ENCODE data around the gene KIF5B. TPM values are rescaled to one million over a fixed set of nuclear protein-coding genes. Genes with fewer than 3 reads are reported as not detected.
"Not testable (repeated sequence)": the region's sequence is repeated elsewhere in the genome, so short reads cannot be mapped to it uniquely, and the experiment has no call there.

The KIF5B gene
- total and polyA plus RNA-seq, 3 donors from 2014 or later: 49.5 to 122 (median 108) TPM

- 61 to 69% methylated on average over 3 of the region's 3 CpGs for WGBS, 2 donors
Observed at GRCh38 chr10:32103721-32104120, 47.5 kb upstream of the KIF5B start.

GRCh38 chr10:32098566-32099259, 42.5 kb upstream of the KIF5B start:
- not testable (repeated sequence) for H3K27ac ChIP-seq, H3K4me3 ChIP-seq

More at GRCh38 chr10:32103721-32104120, 47.5 kb upstream of the KIF5B start:
- Histone ChIP-seq H3K4me3 (no peak overlapping the region), H3K9me3 (no peaks in the 10 kb centered on the region), H3K4me1 (peaks cover 2% of the 10 kb centered on the region), H3K36me3 (ENCODE audit: low read depth, missing control alignments) (no peaks in the 10 kb centered on the region), H3K27ac (no peak overlapping the region), H3K27me3 (no peaks in the 10 kb centered on the region)
- no peak for DNase-seq
- TF ChIP-seq CTCF (IDR thresholded peaks at IDR 0.05) (no peak), POLR2A (IDR thresholded peaks at IDR 0.05) (no peak)
- intact Hi-C loops (cut with DNase I; ENCODE audit: low total_unique reads): no loop called here

GRCh38 chr10:32095116-32095733, 39.0 kb upstream of the KIF5B start:
- 96 to 97% methylated on average over 2 of the region's 2 CpGs for WGBS, 2 donors
- TF ChIP-seq CTCF (IDR thresholded peaks at IDR 0.05): no peak
- no peak for TF ChIP-seq POLR2A (IDR thresholded peaks at IDR 0.05)
- intact Hi-C loops (cut with DNase I; ENCODE audit: low total_unique reads): no loop called here
- no peaks in the 10 kb centered on the region for H3K9me3 ChIP-seq
- H3K27ac ChIP-seq: no peak overlapping the region
- H3K4me1 ChIP-seq: no peaks in the 10 kb centered on the region
- H3K27me3 ChIP-seq: no peaks in the 10 kb centered on the region
- H3K4me3 ChIP-seq: no peak overlapping the region
- no peak for DNase-seq
- no peaks in the 10 kb centered on the region for H3K36me3 ChIP-seq (ENCODE audit: low read depth, missing control alignments)

More at GRCh38 chr10:32098566-32099259, 42.5 kb upstream of the KIF5B start:
- H3K27me3 ChIP-seq; H3K36me3 ChIP-seq (ENCODE audit: low read depth, missing control alignments); H3K4me1 ChIP-seq; H3K9me3 ChIP-seq; DNase-seq; intact Hi-C loops (cut with DNase I; ENCODE audit: low total_unique reads): not testable (repeated sequence)
- 68 to 69% methylated on average over 4 of the region's 4 CpGs for WGBS, 2 donors

GRCh38 chr10:32093650-32094049, 37.4 kb upstream of the KIF5B start:
- Histone ChIP-seq H3K27ac (no peak overlapping the region), H3K27me3 (no peaks in the 10 kb centered on the region), H3K36me3 (ENCODE audit: low read depth, missing control alignments) (no peaks in the 10 kb centered on the region), H3K9me3 (no peaks in the 10 kb centered on the region), H3K4me1 (no peaks in the 10 kb centered on the region), H3K4me3 (no peak overlapping the region)
- 92 to 94% methylated on average over 2 of the region's 2 CpGs for WGBS, 2 donors
- no peak for TF ChIP-seq POLR2A (IDR thresholded peaks at IDR 0.05)
- TF ChIP-seq CTCF (IDR thresholded peaks at IDR 0.05): no peak
- intact Hi-C loops (cut with DNase I; ENCODE audit: low total_unique reads): no loop called here
- no peak for DNase-seq

- TF ChIP-seq POLR2A (IDR thresholded peaks at IDR 0.05) (no peak), CTCF (IDR thresholded peaks at IDR 0.05) (no peak)
- no peaks in the 10 kb centered on the region for H3K4me1 ChIP-seq
Observed at GRCh38 chr10:32091046-32091445, 34.8 kb upstream of the KIF5B start.

More at GRCh38 chr10:32091046-32091445, 34.8 kb upstream of the KIF5B start:
- no peaks in the 10 kb centered on the region for H3K27me3 ChIP-seq
- H3K4me3 ChIP-seq: no peak overlapping the region
- no peaks in the 10 kb centered on the region for H3K36me3 ChIP-seq (ENCODE audit: low read depth, missing control alignments)
- no peaks in the 10 kb centered on the region for H3K9me3 ChIP-seq
- no peak overlapping the region for H3K27ac ChIP-seq
- intact Hi-C loops (cut with DNase I; ENCODE audit: low total_unique reads): no loop called here
- no peak for DNase-seq

All from testis (tissue), 3 donors.